Bronchial epithelial cell (primary cell): ENCODE data around the gene MKNK2. TPM values are rescaled to one million over a fixed set of nuclear protein-coding genes. Genes with fewer than 3 reads are reported as not detected.
"Not testable (repeated sequence)": the region's sequence is repeated elsewhere in the genome, so short reads cannot be mapped to it uniquely, and the experiment has no call there.

Experiments used
- DNase-seq: peaks from one replicate; pipeline ENCODE4 v3.0.0-alpha.2; 2010; ENCODE audit warnings: low read depth
- FAIRE-seq: peaks from 2 replicates; lab custom pipeline; 2011; peaks lifted over from hg19 to GRCh38; lab: Jason Lieb, UNC
- H3K27me3 ChIP-seq: 2 replicates; pipeline ENCODE4 v1.5.1; 2011; ENCODE audit warnings: low read length; ENCODE audit not compliant: control insufficient read depth, insufficient read depth
- H3K36me3 ChIP-seq: 2 replicates; pipeline ENCODE4 v1.5.1; 2011; ENCODE audit warnings: low read length; ENCODE audit not compliant: control insufficient read depth, insufficient read depth
- H3K4me3 ChIP-seq: 2 replicates; pipeline ENCODE4 v1.5.1; 2011; ENCODE audit warnings: mild to moderate bottlenecking, low read depth, low read length, control low read depth
- total RNA-seq: library from RNA; depleted of rRNA; stranded (reverse); fragments of >200 nt; gene quantifications from 2 replicates; pipeline ENCODE4 v1.2.1, GENCODE V29; 2014
- TF ChIP-seq, protein P1 (sequence below): IDR thresholded peaks from 2 replicates; pipeline ENCODE4 v1.5.1; 2011; ENCODE audit warnings: mild to moderate bottlenecking, moderate library complexity, low read length, control low read depth, inconsistent platforms; ENCODE audit not compliant: insufficient read depth, severe bottlenecking

MKNK2 gene
- total RNA-seq, 1 donor from 2014 or later = 251 TPM

DNA sequence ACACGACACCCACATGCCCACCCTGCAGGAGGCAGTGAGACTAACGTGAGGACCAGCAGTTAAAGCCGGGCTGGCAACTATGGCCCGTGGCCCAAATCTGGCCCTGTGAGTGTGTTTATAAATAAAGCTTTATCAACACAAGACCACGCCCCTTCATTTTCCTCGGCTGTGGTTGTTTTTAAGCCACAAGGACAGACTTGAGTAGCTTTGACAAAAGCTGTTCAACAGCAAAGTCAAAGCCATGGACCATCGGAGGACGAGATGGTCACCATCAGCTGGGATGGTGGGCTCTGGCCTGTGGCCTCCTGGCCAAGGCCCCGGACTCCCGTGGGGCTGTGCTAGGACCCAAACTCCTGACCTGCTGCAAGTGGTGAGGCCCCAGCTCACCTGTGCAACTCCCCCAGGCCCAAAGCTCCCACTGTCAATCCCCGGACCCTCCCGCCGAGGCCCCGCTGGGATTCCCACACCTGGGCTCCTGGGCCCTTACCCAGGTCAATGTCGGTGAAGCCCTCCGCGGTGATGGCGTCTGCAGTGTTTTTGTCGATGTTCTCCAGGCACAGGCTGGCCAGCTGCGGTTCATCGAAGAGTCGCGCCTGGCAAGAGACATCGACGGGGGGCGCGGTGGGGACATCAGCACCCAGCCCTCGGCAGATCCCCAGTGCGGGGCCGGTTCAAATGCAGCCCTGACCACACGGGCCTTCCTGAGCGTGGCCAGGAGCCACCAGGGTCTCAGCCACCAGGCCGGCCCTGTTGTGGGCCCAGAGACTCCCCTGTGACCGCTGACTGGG, 60.6 kb downstream of the MKNK2 start:
- DNase-seq (no peak), FAIRE-seq (no peak)
- no peaks in the 10 kb centered on the region for H3K27me3 ChIP-seq
- H3K36me3 ChIP-seq = peaks cover 32% of the 10 kb centered on the region
- TF ChIP-seq, protein P1, sequence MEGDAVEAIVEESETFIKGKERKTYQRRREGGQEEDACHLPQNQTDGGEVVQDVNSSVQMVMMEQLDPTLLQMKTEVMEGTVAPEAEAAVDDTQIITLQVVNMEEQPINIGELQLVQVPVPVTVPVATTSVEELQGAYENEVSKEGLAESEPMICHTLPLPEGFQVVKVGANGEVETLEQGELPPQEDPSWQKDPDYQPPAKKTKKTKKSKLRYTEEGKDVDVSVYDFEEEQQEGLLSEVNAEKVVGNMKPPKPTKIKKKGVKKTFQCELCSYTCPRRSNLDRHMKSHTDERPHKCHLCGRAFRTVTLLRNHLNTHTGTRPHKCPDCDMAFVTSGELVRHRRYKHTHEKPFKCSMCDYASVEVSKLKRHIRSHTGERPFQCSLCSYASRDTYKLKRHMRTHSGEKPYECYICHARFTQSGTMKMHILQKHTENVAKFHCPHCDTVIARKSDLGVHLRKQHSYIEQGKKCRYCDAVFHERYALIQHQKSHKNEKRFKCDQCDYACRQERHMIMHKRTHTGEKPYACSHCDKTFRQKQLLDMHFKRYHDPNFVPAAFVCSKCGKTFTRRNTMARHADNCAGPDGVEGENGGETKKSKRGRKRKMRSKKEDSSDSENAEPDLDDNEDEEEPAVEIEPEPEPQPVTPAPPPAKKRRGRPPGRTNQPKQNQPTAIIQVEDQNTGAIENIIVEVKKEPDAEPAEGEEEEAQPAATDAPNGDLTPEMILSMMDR = no peak
- H3K4me3 ChIP-seq = no peak overlapping the region

DNA sequence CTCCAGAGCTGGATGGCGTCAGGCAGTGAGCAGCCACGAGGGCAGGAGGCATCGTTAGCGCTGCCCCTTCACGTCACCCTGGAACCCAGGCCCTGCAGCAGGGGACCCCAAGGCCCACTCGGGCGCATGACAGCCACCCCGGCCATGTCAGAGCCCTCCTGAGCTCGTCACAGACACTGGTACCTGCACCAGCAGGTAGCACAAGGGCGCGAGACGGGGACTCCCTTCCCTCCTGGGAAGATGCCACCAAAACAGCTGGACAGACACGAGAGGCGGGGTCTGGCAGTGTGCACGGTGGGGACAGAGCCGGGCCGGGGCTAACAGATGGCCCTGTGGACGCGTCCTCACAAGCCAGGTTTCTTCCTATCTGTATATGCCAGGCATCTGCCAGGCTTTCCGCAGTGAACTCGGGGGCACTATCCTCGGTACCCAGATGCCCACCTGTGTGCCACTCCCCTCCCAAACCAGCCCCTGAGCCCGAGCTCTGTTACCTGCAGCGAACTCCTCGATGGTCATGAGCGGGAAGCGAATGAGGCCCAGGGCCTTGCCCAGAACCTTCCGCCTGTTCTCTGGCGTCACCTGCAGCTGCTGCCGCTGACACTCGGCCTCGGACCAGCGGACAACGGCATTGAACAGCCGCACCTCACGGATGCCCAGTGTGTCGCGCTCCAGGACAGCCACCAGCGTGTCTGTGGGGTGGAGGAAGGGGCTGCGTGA, 61.4 kb downstream of the MKNK2 start:
- DNase-seq (no peak), FAIRE-seq (no peak)
- Histone ChIP-seq H3K36me3 (peaks cover 32% of the 10 kb centered on the region), H3K27me3 (no peaks in the 10 kb centered on the region), H3K4me3 (no peak overlapping the region)
- TF ChIP-seq, protein P1 = no peak

DNA sequence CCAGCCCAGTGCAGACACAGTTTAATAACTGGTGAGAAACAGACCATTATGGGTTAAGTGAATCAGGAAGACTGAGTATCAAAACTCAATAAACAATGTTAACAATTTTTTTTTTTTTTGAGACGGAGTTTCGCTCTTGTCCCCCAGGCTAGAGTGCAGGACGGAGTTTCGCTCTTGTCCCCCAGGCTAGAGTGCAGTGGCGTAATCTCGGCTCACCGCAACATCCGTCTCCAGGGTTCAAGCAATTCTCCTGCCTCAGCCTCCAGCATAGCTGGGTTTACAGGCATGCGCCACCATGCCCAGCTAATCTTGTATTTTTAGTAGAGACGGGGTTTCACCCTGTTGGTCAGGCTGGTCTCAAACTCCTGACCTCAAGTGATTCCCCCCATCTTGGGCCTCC, 62.6 kb downstream of the MKNK2 start:
- peaks cover 32% of the 10 kb centered on the region for H3K36me3 ChIP-seq
- not testable (repeated sequence) for DNase-seq, H3K4me3 ChIP-seq, H3K27me3 ChIP-seq, FAIRE-seq

Other genes with a start within 250 kb of the MKNK2 start
- gene ATP8B3, start 239.0 kb downstream of the MKNK2 start, total RNA-seq = 0.26 and 1.4 TPM in 2 replicates
- 2.4 and 3.8 TPM in 2 replicates for gene REXO1, start 202.8 kb downstream of the MKNK2 start, total RNA-seq
- gene KLF16, start 187.7 kb downstream of the MKNK2 start, total RNA-seq = 5.3 and 6.4 TPM in 2 replicates
- gene ABHD17A, start 165.7 kb downstream of the MKNK2 start, total RNA-seq = 48.4 and 71.0 TPM in 2 replicates
- 0.79 and 1.9 TPM in 2 replicates for gene ADAT3, start 145.8 kb downstream of the MKNK2 start, total RNA-seq
- gene SCAMP4, start 145.8 kb downstream of the MKNK2 start, total RNA-seq = 14.2 and 15.4 TPM in 2 replicates
- 58.4 and 73.2 TPM in 2 replicates for gene CSNK1G2, start 110.1 kb downstream of the MKNK2 start, total RNA-seq
- 23.2 and 30.6 TPM in 2 replicates for gene BTBD2, start 35.5 kb downstream of the MKNK2 start, total RNA-seq
- 15.8 and 19.5 TPM in 2 replicates for gene MOB3A, start 45.1 kb upstream of the MKNK2 start, total RNA-seq
- 3.7 and 5.9 TPM in 2 replicates for gene IZUMO4, start 45.7 kb upstream of the MKNK2 start, total RNA-seq
- gene AP3D1, start 100.3 kb upstream of the MKNK2 start, total RNA-seq = 72.1 and 78.3 TPM in 2 replicates
- gene DOT1L, start 112.7 kb upstream of the MKNK2 start, total RNA-seq = 3.7 and 5.2 TPM in 2 replicates
- gene PLEKHJ1, start 185.1 kb upstream of the MKNK2 start, total RNA-seq = 49.3 and 59.8 TPM in 2 replicates
- 24.2 and 25.1 TPM in 2 replicates for gene SF3A2, start 185.6 kb upstream of the MKNK2 start, total RNA-seq
- gene AMH, start 198.1 kb upstream of the MKNK2 start, total RNA-seq = 0.26 and 0.38 TPM in 2 replicates
- gene JSRP1, start 205.2 kb upstream of the MKNK2 start, total RNA-seq = not detected in 2 replicates
- not detected in 2 replicates for gene PEAK3, start 230.9 kb upstream of the MKNK2 start, total RNA-seq